ENCODE data around the gene CDADC1. TPM values are rescaled to one million over a fixed set of nuclear protein-coding genes. Genes with fewer than 3 reads are reported as not detected.

CDADC1 gene
- total and polyA plus RNA-seq, 2 of the 13 experiments (the other 11 are each of a cell fraction or from before 2014, with no cell fraction given): 2.4 to 9.0 TPM

- TF ChIP-seq ZNF280D (CRISPR knock-in tag; IDR thresholded peaks at IDR 0.05) (peak; percentile 83; the same call in 1 of the 2 replicates), REL (CRISPR knock-in tag; conservative IDR thresholded peaks at IDR 0.05) (no peak), HNF1A (IDR thresholded peaks at IDR 0.05; ENCODE audit: low read depth) (no peak), HNF1A (CRISPR knock-in tag; IDR thresholded peaks at IDR 0.05; ENCODE audit: borderline replicate concordance) (peak; percentile 50; the same call in 1 of the 2 replicates), IKZF1 (IDR thresholded peaks at IDR 0.05) (no peak), ZNF7 (CRISPR knock-in tag; IDR thresholded peaks at IDR 0.05) (no peak), ARID4A (CRISPR knock-in tag; IDR thresholded peaks at IDR 0.05; ENCODE audit: borderline replicate concordance) (peak; percentile 52; the same call in 1 of the 2 replicates), POLR2A (IDR thresholded peaks at IDR 0.05; ENCODE audit: insufficient read depth in 1 of 2, low read depth in 2 of 2, low read length in 2 of 2) (peak; percentile 73 to 77), PLSCR1 (CRISPR knock-in tag; IDR thresholded peaks at IDR 0.05; ENCODE audit: borderline replicate concordance) (no peak), PREB (CRISPR knock-in tag; IDR thresholded peaks at IDR 0.05) (no peak), ZNF276 (CRISPR knock-in tag; IDR thresholded peaks at IDR 0.05; ENCODE audit: low read depth) (no peak), KAT8 (CRISPR knock-in tag; IDR thresholded peaks at IDR 0.05) (peak; percentile 88), GATAD1 (CRISPR knock-in tag; IDR thresholded peaks at IDR 0.05) (0 out of 2 replicates have a peak, but pooled peaks have one; percentile 33), MIER2 (CRISPR knock-in tag; IDR thresholded peaks at IDR 0.05) (no peak)
Observed at GRCh38 chr13:49214917-49215376, 32.8 kb upstream of the CDADC1 start (continued).

Data from HepG2 (cell line).